Measurements from ENCODE around the gene ASAP2.

The ASAP2 gene

DNA sequence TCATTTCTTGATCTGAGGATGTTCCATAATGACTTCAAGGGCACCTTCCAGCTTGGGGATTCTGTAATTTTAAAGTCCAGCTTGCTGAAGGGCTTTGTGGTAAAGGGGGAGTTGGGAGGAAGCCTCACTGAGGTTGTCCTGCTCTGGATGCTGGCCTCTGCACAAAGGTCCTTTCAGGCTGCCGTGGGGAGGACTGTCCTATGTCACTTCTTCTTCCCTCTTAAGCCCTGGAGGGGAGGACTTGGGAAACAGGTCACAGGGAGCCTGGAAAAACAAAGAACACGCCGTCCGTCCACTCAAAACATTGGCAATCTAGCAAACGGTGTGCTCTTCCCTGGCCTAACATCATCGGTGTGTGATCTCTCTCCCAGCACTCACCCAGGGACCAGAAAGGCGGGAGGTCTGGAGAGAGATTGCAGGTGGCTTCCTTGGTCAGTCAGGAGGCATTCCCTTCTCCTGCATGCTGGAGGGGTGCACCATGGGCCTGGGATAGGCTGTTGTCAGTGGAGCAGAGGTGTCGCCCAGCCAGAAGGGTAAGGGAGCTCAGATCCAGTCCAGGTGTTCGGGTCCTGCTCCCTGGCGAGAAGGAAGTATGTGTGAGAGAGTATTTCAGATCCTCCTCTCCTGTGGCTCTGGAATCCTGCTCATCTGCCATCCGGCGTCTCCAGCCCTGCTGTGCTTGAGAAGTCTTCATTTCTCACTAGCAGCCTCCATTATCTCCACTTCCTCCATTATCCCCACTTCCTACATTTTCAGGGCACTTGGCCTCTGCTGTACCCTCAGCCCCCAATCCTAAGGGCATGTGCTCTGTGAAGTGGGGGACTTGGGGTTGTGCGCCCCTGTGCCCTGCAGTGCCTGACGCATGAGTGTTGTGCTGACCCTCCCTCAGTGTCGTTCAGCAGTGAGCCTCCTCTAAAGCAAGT is 20.1 kb downstream of the ASAP2 start:
- H3K27me3 Mint-ChIP-seq = peaks cover 5 to 8% of the 10 kb centered on the region in 2 donors

DNA sequence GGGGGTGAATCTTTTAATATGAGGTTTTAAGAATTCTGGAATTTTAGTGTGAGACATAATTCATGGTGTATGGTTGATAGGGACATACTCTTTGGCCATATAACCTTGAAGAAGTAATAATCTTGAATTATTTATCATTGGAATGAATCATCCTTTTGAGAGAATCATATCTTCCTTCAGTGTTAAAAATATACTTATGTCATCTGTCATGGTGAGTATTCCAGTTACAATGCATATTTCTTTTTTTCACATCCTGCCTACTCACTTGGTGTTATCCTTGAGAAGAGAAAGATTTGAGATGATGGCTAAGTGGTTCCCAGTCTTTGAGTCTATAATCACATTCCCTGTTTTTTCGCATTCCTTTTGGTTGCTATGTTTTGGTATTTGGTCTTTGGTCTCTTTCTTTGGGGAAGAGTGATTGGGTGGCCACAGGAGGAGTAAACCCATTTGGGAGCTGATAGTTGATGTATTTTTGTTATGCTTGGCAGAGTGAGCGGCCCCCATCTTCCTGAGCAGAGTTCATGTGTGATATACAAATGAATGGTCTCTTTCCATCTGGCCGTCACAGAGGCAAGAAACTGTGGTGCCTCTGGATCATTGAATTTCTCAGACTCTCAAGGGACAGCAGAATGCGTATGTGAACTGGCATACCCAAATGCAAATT is 21.6 kb downstream of the ASAP2 start:
- H3K27ac Mint-ChIP-seq = no peak overlapping the region
- H3K27me3 Mint-ChIP-seq = peaks cover 5 to 15% of the 10 kb centered on the region in 2 donors
- H3K4me3 Mint-ChIP-seq = no peak overlapping the region
- no peaks in the 10 kb centered on the region for H3K9me3 Mint-ChIP-seq
- peaks cover 0 to 2% of the 10 kb centered on the region in 2 donors for H3K4me1 Mint-ChIP-seq
- DNase-seq = no peak
- no peaks in the 10 kb centered on the region for H3K36me3 Mint-ChIP-seq
- no peak for ATAC-seq (replicated peaks)

More for the DNA sequence above, 20.1 kb downstream of the ASAP2 start:
- Mint-ChIP-seq H3K27ac (no peak overlapping the region), H3K4me1 (no peaks in the 10 kb centered on the region), H3K36me3 (no peaks in the 10 kb centered on the region), H3K9me3 (no peaks in the 10 kb centered on the region), H3K4me3 (no peak overlapping the region)
- no peak for DNase-seq
- no peak for ATAC-seq (replicated peaks)

DNA sequence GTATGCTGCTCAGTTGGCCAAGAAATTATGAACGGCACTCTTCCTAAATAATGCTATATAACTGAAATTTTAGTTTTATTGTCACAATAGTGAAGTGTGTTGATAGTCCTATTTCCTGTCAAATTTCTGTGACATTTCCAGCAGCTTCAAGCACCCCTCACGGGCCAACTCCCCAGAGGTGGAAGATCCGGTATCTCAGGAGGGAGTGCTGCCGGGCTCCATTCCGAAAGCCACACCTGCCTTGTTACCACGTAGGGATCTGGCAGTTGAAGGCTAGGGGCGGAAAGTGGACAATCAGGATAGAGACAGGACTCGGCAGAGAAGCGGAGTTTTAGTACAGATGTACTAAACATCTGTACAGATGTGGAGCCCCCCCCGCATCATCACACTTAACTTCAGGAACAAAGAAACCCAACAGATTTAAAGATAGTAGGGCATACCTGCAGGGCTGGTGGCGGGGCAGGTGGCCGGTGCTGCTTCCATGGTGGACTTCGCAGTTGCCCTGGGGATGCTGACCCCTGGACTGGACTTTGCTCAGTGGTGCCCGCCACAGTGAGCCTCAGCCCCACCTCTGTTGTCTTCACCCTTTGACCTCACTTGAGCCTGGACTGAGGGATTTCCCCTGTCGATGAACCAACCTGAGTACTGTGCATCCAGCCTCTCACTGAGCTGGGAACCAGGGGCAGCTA is 22.3 kb downstream of the ASAP2 start:
- ATAC-seq (replicated peaks) (no peak), DNase-seq (no peak)
- H3K4me1 Mint-ChIP-seq = peaks cover 0 to 2% of the 10 kb centered on the region in 2 donors
- H3K27me3 Mint-ChIP-seq = peaks cover 5 to 15% of the 10 kb centered on the region in 2 donors
- no peak overlapping the region for H3K4me3 Mint-ChIP-seq
- no peaks in the 10 kb centered on the region for H3K9me3 Mint-ChIP-seq
- no peaks in the 10 kb centered on the region for H3K36me3 Mint-ChIP-seq
- no peak overlapping the region for H3K27ac Mint-ChIP-seq

DNA sequence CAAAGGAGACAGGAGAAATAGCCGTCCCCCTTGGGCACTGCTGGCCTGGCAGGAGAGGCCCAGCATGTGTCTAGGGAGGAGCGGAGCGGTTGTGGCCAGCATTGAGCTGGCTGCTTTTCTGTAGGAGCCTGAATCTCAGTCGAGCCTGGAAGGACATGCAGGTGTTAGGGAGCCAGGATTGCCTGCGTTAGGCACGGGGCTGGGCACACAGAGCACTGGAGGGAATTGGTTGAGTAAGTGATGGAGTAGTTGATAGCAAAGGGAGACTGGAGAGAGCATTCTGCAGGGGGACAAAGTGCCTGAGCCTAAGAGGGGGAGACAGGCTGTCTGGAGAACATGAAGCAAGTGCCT is 22.8 kb downstream of the ASAP2 start:
- Mint-ChIP-seq H3K27ac (no peak overlapping the region), H3K4me1 (peaks cover 0 to 2% of the 10 kb centered on the region in 2 donors), H3K36me3 (no peaks in the 10 kb centered on the region), H3K9me3 (no peaks in the 10 kb centered on the region), H3K4me3 (no peak overlapping the region), H3K27me3 (peaks cover 5 to 15% of the 10 kb centered on the region in 2 donors)
- no peak for DNase-seq
- no peak for ATAC-seq (replicated peaks)

DNA sequence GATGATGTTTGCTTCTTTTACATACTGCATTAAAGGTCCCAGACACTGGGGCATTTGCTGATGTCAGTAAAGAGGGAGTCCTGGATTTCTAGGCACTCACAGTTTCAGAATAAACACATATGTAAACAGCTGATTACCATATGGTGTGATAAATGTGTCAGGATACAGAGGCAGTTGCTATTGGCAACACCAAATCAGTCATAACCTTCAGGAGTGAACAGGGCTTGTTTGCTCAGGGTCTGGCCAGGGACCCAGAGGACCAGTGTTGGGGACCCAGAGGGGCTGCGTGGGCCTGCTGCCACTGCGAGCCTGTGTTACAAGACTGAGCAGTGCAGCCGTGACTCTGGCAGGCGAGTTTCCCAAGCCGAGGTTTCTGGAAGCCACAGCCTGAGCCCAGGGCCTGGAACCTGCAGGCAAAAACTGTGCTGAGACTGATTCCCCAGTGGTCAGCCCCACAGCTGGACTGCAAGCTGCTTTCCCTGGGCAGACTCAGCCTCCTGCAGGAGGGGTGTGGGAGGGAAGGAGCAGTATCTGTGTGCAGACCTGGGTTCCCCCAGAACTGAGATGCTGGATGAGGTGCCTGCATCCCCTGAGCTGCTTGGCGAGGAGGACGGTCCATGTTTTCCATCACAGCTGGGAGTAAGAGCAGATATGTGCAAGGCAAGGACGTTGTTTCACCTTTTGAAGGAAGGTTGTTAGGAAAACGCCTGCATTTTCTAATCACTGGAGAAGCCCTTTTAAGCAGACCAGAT is 23.6 kb downstream of the ASAP2 start:
- H3K4me3 Mint-ChIP-seq = no peak overlapping the region
- DNase-seq = no peak
- no peak for ATAC-seq (replicated peaks)

DNA sequence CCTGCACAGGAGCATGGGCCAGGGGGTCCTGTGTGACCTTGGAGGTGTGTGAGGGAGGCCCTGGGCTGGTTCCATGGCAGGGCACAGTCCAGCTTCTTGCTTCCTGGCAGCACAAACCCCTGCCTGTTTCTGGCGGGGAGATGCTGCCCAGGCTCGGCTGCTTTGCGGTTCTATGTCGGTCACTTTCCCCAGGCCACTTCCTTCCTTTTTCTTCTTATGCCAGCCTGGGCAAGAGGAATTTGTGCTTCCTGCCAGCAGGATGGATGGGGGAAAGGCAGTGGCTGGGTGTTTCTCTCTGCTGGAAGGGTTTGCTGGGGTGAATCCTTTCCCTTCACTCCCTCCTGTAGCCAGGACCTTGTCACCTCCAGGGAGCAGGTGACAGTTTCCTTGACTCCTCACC is 24.3 kb downstream of the ASAP2 start:
- peaks cover 0 to 5% of the 10 kb centered on the region in 2 donors for H3K4me1 Mint-ChIP-seq
- H3K27ac Mint-ChIP-seq = no peak overlapping the region
- H3K36me3 Mint-ChIP-seq = no peaks in the 10 kb centered on the region
- peaks cover 5 to 15% of the 10 kb centered on the region in 2 donors for H3K27me3 Mint-ChIP-seq
- H3K9me3 Mint-ChIP-seq = no peaks in the 10 kb centered on the region
- ATAC-seq (replicated peaks) = no peak
- H3K4me3 Mint-ChIP-seq = no peak overlapping the region
- DNase-seq = no peak

More for the DNA sequence above, 23.6 kb downstream of the ASAP2 start:
- Mint-ChIP-seq H3K4me1 (peaks cover 0 to 5% of the 10 kb centered on the region in 2 donors), H3K27me3 (peaks cover 5 to 15% of the 10 kb centered on the region in 2 donors), H3K9me3 (no peaks in the 10 kb centered on the region), H3K27ac (no peak overlapping the region), H3K36me3 (no peaks in the 10 kb centered on the region)

DNA sequence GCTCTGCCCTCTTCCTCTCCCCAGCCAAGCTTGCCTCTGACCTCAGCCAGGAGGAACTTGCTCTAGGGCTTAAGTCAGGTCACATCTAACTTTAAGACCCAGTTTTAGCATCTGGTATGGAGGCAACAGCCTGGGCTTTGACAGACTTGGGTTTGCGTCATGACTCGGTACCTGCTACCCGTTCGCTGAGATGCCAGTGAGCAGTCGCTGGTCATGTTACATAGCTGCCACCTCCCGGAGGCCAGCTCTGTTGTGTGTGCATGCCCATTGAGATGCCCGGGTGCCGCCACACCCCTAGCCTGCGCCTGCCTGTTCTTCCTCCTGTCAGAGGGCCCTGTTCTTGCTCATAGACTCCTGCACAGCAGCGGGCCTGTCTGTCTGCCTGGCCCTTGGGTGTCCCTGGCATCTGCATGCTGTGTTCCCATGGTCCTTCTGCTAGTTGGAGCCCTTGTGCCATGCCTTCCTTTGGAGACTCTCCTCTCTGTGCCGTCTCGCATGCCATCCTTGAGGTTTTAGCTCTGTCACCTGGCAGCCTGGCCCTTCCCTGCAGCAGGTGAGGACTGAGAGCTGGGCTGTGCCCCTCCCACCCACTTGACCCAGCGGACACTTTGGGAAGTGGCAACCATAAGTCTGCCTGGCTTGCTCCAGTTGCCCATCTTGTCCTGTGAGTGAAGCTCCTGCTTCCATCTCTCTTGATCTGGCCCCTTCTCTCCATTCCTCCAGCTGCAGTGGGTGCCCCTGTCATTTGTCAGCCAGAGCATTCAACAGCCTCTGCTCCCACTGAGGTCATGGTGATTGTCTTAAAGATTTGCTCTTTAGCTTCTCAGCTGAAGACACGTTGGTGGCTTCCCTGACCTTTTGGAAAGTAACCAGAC is 24.9 kb downstream of the ASAP2 start:
- no peaks in the 10 kb centered on the region for H3K36me3 Mint-ChIP-seq
- H3K4me3 Mint-ChIP-seq = no peak overlapping the region
- peaks cover 0 to 5% of the 10 kb centered on the region in 2 donors for H3K4me1 Mint-ChIP-seq
- no peak overlapping the region for H3K27ac Mint-ChIP-seq
- DNase-seq (no peak), ATAC-seq (replicated peaks) (no peak)
- H3K27me3 Mint-ChIP-seq = peaks cover 5 to 15% of the 10 kb centered on the region in 2 donors
- no peaks in the 10 kb centered on the region for H3K9me3 Mint-ChIP-seq

DNA sequence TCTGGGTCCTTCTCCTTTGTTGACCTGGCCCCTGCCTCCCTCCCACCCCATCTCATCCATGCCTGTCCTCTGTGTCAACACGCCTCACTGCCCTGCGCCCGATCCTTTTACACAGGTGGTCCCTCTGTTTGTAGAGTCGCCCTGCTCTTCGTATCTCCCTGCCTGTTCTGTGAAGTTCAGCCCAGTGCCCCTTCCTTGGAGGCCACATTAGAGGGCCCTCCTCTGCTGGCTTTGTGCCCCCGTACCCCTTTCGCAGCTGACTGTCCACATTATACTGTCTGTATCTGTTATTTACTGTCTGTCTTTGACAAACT is 25.5 kb downstream of the ASAP2 start:
- Mint-ChIP-seq H3K36me3 (no peaks in the 10 kb centered on the region), H3K4me1 (peaks cover 0 to 5% of the 10 kb centered on the region in 2 donors), H3K27me3 (peaks cover 5 to 15% of the 10 kb centered on the region in 2 donors), H3K4me3 (no peak overlapping the region), H3K9me3 (no peaks in the 10 kb centered on the region), H3K27ac (no peak overlapping the region)
- DNase-seq (no peak), ATAC-seq (replicated peaks) (no peak)

DNA sequence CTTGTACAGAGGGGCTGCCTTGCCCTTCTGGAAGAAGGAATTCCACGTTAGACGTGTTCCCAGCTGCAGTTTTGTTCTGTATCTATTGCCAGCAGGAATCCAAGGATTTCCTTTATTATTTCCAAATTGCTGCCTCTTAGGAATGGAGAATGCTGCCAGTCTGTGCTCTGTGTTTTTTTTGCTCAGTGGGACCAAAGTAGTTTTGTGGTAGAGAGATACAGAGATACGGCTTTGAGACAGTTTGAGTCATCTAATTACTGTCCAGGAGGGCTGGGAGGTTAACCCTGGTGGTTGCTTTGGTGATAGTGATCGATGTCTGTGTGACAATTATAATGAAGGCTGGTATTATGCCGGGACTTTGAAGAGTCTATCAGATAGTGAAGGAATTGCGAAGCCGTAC is 26.3 kb downstream of the ASAP2 start:
- DNase-seq = no peak
- H3K27me3 Mint-ChIP-seq = peaks cover 5 to 15% of the 10 kb centered on the region in 2 donors
- H3K36me3 Mint-ChIP-seq = no peaks in the 10 kb centered on the region
- H3K4me3 Mint-ChIP-seq = no peak overlapping the region
- H3K4me1 Mint-ChIP-seq = peaks cover 0 to 5% of the 10 kb centered on the region in 2 donors
- no peaks in the 10 kb centered on the region for H3K9me3 Mint-ChIP-seq
- H3K27ac Mint-ChIP-seq = no peak overlapping the region
- ATAC-seq (replicated peaks) = no peak

DNA sequence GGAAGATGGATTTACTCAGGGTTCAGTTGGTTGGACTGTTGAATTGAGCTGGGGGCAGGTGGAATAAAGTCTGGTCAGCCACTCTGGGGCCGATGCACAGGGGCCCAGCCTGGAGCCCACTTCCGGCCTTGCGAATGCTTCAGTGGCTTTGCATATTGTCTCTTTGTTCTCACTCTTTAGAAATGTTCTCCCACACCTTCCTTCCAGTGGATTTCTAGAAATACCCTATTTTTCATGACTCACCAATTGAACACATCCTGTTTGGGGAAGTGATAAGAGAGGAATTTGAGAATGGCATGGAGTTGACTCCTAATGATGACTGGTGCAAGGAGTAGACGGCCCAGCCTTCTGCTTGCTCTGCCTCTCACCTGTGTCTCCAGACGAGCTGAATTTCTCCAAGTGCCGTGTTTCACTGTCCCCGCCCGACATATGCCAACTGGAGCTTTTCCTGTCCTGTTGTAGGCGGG is 28.1 kb downstream of the ASAP2 start:
- ATAC-seq (replicated peaks) = no peak
- Mint-ChIP-seq H3K27ac (no peak overlapping the region), H3K9me3 (no peaks in the 10 kb centered on the region), H3K4me1 (peaks cover 0 to 5% of the 10 kb centered on the region in 2 donors), H3K4me3 (no peak overlapping the region), H3K27me3 (peaks cover 0 to 10% of the 10 kb centered on the region in 2 donors), H3K36me3 (no peaks in the 10 kb centered on the region)
- DNase-seq = no peak

DNA sequence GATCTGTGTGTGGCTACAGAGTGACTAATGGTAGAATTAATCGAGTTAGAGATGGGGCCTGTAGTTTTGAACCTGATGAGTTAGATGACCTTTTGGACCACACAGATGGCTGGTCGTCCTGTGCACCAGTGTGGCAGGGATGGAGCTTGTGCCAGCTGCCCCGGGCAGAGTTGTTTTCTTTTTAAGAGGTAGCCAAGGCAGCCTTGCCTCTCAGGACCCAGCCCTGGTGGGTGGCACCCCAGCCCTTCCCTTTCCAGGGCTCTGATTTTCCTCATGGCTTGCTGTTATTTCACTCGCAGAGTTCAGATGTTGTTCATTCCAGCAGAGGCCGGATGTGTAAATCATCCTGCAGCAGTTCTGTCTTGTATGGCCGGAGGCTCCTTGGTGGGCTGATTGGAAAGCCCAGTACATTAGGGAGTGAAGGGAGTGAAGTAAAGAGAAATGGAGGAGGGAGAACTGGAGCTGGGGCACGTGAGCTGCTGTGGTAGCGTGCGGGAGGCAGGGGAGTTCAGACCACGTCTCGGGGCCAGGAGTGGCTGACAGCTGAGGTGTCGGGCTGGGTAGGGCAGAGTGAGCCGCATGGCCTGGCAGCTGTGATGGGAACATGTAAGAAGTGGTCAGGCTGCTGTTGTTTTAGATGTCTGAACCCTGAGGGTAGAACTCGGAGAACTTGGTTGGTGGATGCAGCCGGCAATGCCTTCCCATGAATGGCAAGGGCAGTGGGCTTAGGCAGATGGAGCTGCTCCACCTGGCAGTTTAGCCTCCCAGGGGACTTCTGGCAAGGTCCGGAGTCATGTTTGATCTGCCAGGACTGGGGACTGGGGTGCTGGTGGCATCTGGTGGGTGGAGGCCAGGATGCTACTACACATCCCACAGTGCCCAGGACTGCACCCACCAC is 28.8 kb downstream of the ASAP2 start:
- ATAC-seq (replicated peaks) (no peak), DNase-seq (no peak)
- Mint-ChIP-seq H3K27ac (no peak overlapping the region), H3K4me1 (peaks cover 0 to 5% of the 10 kb centered on the region in 2 donors), H3K9me3 (no peaks in the 10 kb centered on the region), H3K36me3 (no peaks in the 10 kb centered on the region), H3K27me3 (peaks cover 0 to 10% of the 10 kb centered on the region in 2 donors), H3K4me3 (no peak overlapping the region)

DNA sequence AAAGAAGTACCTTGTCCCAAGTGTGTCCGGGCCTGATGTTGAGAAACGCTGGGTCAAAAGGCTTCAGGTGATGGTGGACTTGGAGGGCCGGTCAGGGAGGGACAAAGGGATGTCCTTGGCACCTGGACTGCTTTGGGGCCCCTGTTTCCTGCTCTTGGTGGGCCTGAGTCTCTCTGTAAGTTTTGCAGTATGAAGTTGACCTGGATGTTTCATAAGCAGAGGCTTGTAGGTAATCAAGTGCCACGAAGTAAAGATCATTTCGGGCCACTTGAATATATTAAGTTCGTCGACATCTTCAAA is 29.4 kb downstream of the ASAP2 start:
- no peak overlapping the region for H3K27ac Mint-ChIP-seq
- DNase-seq = no peak
- no peak for ATAC-seq (replicated peaks)
- H3K4me1 Mint-ChIP-seq = peaks cover 0 to 5% of the 10 kb centered on the region in 2 donors
- no peak overlapping the region for H3K4me3 Mint-ChIP-seq
- no peaks in the 10 kb centered on the region for H3K9me3 Mint-ChIP-seq
- H3K36me3 Mint-ChIP-seq = no peaks in the 10 kb centered on the region
- H3K27me3 Mint-ChIP-seq = peaks cover 0 to 10% of the 10 kb centered on the region in 2 donors

DNA sequence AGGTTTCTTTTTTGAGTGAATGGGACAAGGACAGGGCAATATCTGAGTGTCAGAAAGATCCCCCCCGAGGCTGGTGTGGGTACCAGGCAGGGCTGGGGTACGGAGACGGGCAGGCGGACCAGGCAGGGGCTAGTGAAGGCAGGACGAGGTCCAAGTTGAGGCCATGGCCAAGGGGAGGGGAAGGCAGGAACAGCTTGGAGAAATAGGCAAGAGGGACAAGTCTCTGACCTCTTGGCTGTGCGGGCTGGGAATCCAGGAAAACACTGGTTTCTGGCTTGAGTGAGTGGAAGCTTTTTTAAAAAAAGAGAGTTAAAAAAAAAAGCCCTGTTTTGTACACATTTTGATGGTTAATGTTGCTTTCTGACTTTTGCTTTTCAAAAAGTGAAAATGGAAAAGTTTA is 30.3 kb downstream of the ASAP2 start:
- Mint-ChIP-seq H3K36me3 (no peaks in the 10 kb centered on the region), H3K4me3 (no peak overlapping the region), H3K27me3 (peaks cover 0 to 5% of the 10 kb centered on the region in 2 donors), H3K9me3 (no peaks in the 10 kb centered on the region), H3K27ac (no peak overlapping the region), H3K4me1 (peaks cover 0 to 5% of the 10 kb centered on the region in 2 donors)
- DNase-seq = no peak
- ATAC-seq (replicated peaks) = no peak

All from stimulated activated naive B cell treated with anti-CD40 and anti-IgM and Interleukin-4, amounts not matched to agents 10 μg/mL and 1 μg/mL and 100 μg/mL, for 72 hours (primary cell).